HG02884 (cell line): ENCODE data around the gene ZDHHC14.

ENCODE experiments used
- ATAC-seq: cut with Tn5 transposase; IDR thresholded peaks from one replicate; pipeline ENCODE4 v1.9.1; 2021; ENCODE audit warnings: mild to moderate bottlenecking, moderate library complexity; ENCODE audit not compliant: unreplicated experiment

The ZDHHC14 gene

GRCh38 chr6:157723376-157723775, 342.4 kb downstream of the ZDHHC14 start:
- ATAC-seq, result no peak

- ATAC-seq, result no peak
Measured at GRCh38 chr6:157724138-157724820, 343.3 kb downstream of the ZDHHC14 start.

GRCh38 chr6:157724960-157725741, 344.2 kb downstream of the ZDHHC14 start:
- ATAC-seq, result no peak

GRCh38 chr6:157725836-157726235, 344.8 kb downstream of the ZDHHC14 start:
- no peak for ATAC-seq

GRCh38 chr6:157726892-157727628, 346.1 kb downstream of the ZDHHC14 start:
- ATAC-seq, result no peak
